ENCODE data around the gene CDH13. TPM values are rescaled to one million over a fixed set of nuclear protein-coding genes. Genes with fewer than 3 reads are reported as not detected.

The CDH13 gene
- total and polyA plus RNA-seq, 10 of the 15 experiments (the other 5 are each of a cell fraction or from before 2014, with no cell fraction given), result under 0.01 to 0.05 TPM; not detected in 8

GRCh38 chr16:82954224-82954929, 327.6 kb downstream of the CDH13 start (continued):
- no peak for TF ChIP-seq ESRRA (IDR thresholded peaks at IDR 0.05; ENCODE audit: low read length)

- ChIA-PET SMC1A (ENCODE audit: uncharacterized antibody, unreplicated experiment) (no interaction called here), CTCF (no interaction called here), POLR2A (no interaction called here), RAD21 (ENCODE audit: unreplicated experiment) (no interaction called here)
- TF ChIP-seq ZNF384 (IDR thresholded peaks at IDR 0.05; ENCODE audit: borderline replicate concordance, low read depth, low read length) (no peak), FOXM1 (IDR thresholded peaks at IDR 0.05; ENCODE audit: low read depth, low read length) (no peak), MXI1 (IDR thresholded peaks at IDR 0.05; ENCODE audit: low read depth, low read length) (no peak), RFX5 (IDR thresholded peaks at IDR 0.05; ENCODE audit: low read depth, low read length) (no peak), IKZF2 (IDR thresholded peaks at IDR 0.05) (no peak)
- Histone ChIP-seq H3K9me3 (replicated peaks; ENCODE audit: control insufficient read depth, insufficient read depth, low read length) (no peaks in the 10 kb centered on the region), H4K20me1 (ENCODE audit: control insufficient read depth, insufficient read depth) (no peaks in the 10 kb centered on the region), H3K4me2 (ENCODE audit: control insufficient read depth, insufficient read depth) (no peak overlapping the region), H3K4me3 (no peak overlapping the region), H3K79me2 (ENCODE audit: control insufficient read depth, insufficient read depth, low read length) (no peaks in the 10 kb centered on the region), H3K4me1 (ENCODE audit: control insufficient read depth, insufficient read depth, low read length) (no peaks in the 10 kb centered on the region), H3K9ac (ENCODE audit: control insufficient read depth, insufficient read depth, low read length) (no peak overlapping the region), H3K27ac (ENCODE audit: control insufficient read depth, insufficient read depth) (no peak overlapping the region), H3K36me3 (ENCODE audit: control insufficient read depth in 2 of 2, insufficient read depth in 2 of 2, low read length in 1 of 2) (no peaks in the 10 kb centered on the region), H3K27me3 (replicated peaks in 1 of 2; ENCODE audit: control insufficient read depth in 2 of 2, insufficient read depth in 2 of 2, low read length in 1 of 2) (no peaks in the 10 kb centered on the region), H2AFZ (ENCODE audit: control insufficient read depth, low read depth, low read length) (no peak overlapping the region)
- in situ Hi-C loops (cut with MboI) (no loop called here), intact Hi-C loops (cut with micrococcal nuclease; ENCODE audit: unreplicated experiment) (no loop called here)
- BruUV-seq (replicated peaks), result no TSS peak
- no peak for ATAC-seq
- WGBS (ENCODE audit: insufficient coverage, insufficient replicate concordance, low lambda C conversion rate, missing lambda C conversion rate), result 7% methylated on average over 3 of the region's 3 CpGs
- DNase-seq (ENCODE audit: low read depth, low spot score), result no peak
- no peak for FAIRE-seq
Observed at GRCh38 chr16:82955741-82956348, 329.1 kb downstream of the CDH13 start.
